B cell (primary cell): ENCODE measurements around the gene FGF16. TPM values are rescaled to one million over a fixed set of nuclear protein-coding genes. Genes with fewer than 3 reads are reported as not detected.

Experiments used
- ATAC-seq: fragments of 200-7000 bp; cut with Tn5 transposase; one replicate; pipeline ENCODE4 v1.10.0; 2021; ENCODE audit warnings: low read depth, mild to moderate bottlenecking, moderate number of reproducible peaks, moderate library complexity
- CTCF ChIA-PET: fragments of 350-600 bp; sonication (Branson Sonifier 250); formaldehyde crosslinking; loops from one replicate; lab custom pipeline; 2021; ENCODE audit warnings: antibody characterized with exemption, inconsistent platforms; lab: Charles Lee
- POLR2A ChIA-PET: fragments of 350-600 bp; sonication (Branson Sonifier 250); formaldehyde crosslinking; loops from one replicate; lab custom pipeline; 2021; ENCODE audit warnings: antibody characterized with exemption; lab: Charles Lee
- DNase-seq: peaks from one replicate; pipeline ENCODE4 v3.0.0; 2013
- H2AFZ ChIP-seq: 2 replicates; pipeline ENCODE4 v1.6.1; 2012; ENCODE audit warnings: mild to moderate bottlenecking, low read depth, low read length; ENCODE audit not compliant: insufficient read depth, poor library complexity, severe bottlenecking
- H3K27ac ChIP-seq, 2 donors: 1 replicate in 1 of 2; 2 replicates in 1 of 2; pipeline ENCODE4 v1.5.1; 2012 to 2013; ENCODE audit warnings: low read length in 2 of 2, mild to moderate bottlenecking in 2 of 2, moderate library complexity in 1 of 2
- H3K27me3 ChIP-seq, 4 experiments: fragments of 200-600 bp in 1 of 4; sonication (generic) in 1 of 4; replicated peaks in 1 of 4; 1 replicate in 2 of 4; 2 replicates in 2 of 4; pipeline versions ENCODE4 v1.6.1 to v1.7.0; 2013 to 2016; ENCODE audit warnings: low read length in 3 of 4, mild to moderate bottlenecking in 2 of 4, mixed read lengths in 1 of 4, moderate library complexity in 1 of 4; ENCODE audit not compliant: insufficient read depth in 4 of 4, control insufficient read depth in 3 of 4; ENCODE audit errors: control extremely low read depth in 1 of 4
- H3K36me3 ChIP-seq, 2 experiments: replicated peaks in 1 of 2; 1 replicate in 1 of 2; 2 replicates in 1 of 2; pipeline versions ENCODE4 v1.6.1 to v1.7.1; 2013; ENCODE audit warnings: low read length in 1 of 2; ENCODE audit not compliant: insufficient read depth in 2 of 2, control insufficient read depth in 1 of 2; ENCODE audit errors: control extremely low read depth in 1 of 2, extremely low read depth in 1 of 2
- H3K4me1 ChIP-seq, 2 donors: fragments of 200-600 bp in 1 of 2; sonication (generic) in 1 of 2; 1 replicate in 1 of 2; 2 replicates in 1 of 2; pipeline versions ENCODE4 v1.5.1 to v1.6.1; 2013 to 2017; ENCODE audit warnings: low read length in 2 of 2; ENCODE audit not compliant: control insufficient read depth in 2 of 2, insufficient read depth in 2 of 2
- H3K4me2 ChIP-seq: replicated peaks from 2 replicates; pipeline ENCODE3; 2012; ENCODE audit warnings: mild to moderate bottlenecking, low read depth, low read length; ENCODE audit not compliant: poor library complexity, severe bottlenecking
- H3K4me3 ChIP-seq, 5 experiments: fragments of 200-600 bp in 1 of 5; sonication (generic) in 1 of 5; 1 replicate in 3 of 5; 2 replicates in 2 of 5; pipeline versions ENCODE4 v1.5.1 to v1.7.0; 2011 to 2016; ENCODE audit warnings: low read length in 4 of 5, mild to moderate bottlenecking in 4 of 5, low read depth in 2 of 5, control low read depth in 1 of 5, moderate library complexity in 1 of 5; ENCODE audit not compliant: insufficient read depth in 1 of 5; ENCODE audit errors: control extremely low read depth in 1 of 5, extremely low read depth in 1 of 5
- H3K79me2 ChIP-seq: fragments of 200-600 bp; sonication (generic); one replicate; pipeline ENCODE4 v1.6.0; 2016; ENCODE audit warnings: low read length; ENCODE audit not compliant: control insufficient read depth, insufficient read depth
- H3K9ac ChIP-seq: fragments of 200-600 bp; sonication (generic); 2 replicates; pipeline ENCODE4 v1.6.1; 2017; ENCODE audit warnings: mild to moderate bottlenecking, low read length, moderate library complexity
- H3K9me3 ChIP-seq, 3 donors: one replicate each; pipeline versions ENCODE4 v1.6.1 to v1.7.1; 2013; ENCODE audit warnings: low read length in 2 of 3; ENCODE audit not compliant: control insufficient read depth in 2 of 3, insufficient read depth in 1 of 3; ENCODE audit errors: control extremely low read depth in 1 of 3
- H4K20me1 ChIP-seq: 2 replicates; pipeline ENCODE4 v1.6.0; 2012; ENCODE audit warnings: mild to moderate bottlenecking, low read length; ENCODE audit not compliant: insufficient read depth, control insufficient read depth, poor library complexity, severe bottlenecking
- H3K27ac Mint-ChIP-seq: one replicate; pipeline ENCODE4 v1.8.0; 2021; ENCODE audit warnings: mixed read lengths
- H3K27me3 Mint-ChIP-seq: one replicate; pipeline ENCODE4 v1.8.0; 2021; ENCODE audit warnings: mixed read lengths
- H3K4me1 Mint-ChIP-seq: one replicate; pipeline ENCODE4 v1.8.0; 2021; ENCODE audit warnings: mixed read lengths
- H3K4me3 Mint-ChIP-seq: one replicate; pipeline ENCODE4 v1.8.0; 2021; ENCODE audit warnings: mixed read lengths
- H3K9me3 Mint-ChIP-seq: one replicate; pipeline ENCODE4 v1.8.0; 2022; ENCODE audit warnings: mixed read lengths; ENCODE audit not compliant: insufficient read depth
- EZH2 ChIP-seq: IDR thresholded peaks from 2 replicates; pipeline ENCODE4 v1.6.1; 2012; ENCODE audit warnings: borderline replicate concordance, low read depth, mild to moderate bottlenecking, moderate library complexity, low read length; ENCODE audit not compliant: insufficient read depth, poor library complexity, severe bottlenecking
- WGBS: methylation state at CpG from one replicate; pipeline ENCODE4 v1.1.5; 2013; ENCODE audit warnings: missing lambda C conversion rate; ENCODE audit not compliant: insufficient coverage; 5-methylcytosine and 5-hydroxymethylcytosine counted together
- intact Hi-C: fragments of 100-400 bp; cut with micrococcal nuclease; formaldehyde crosslinking; loops from one replicate; pipeline ENCODE4 v1.10.0; 2022
- polyA plus RNA-seq: library from polyadenylated mRNA; depleted of rRNA; stranded (reverse); fragments of >200 nt; gene quantifications from 2 replicates; pipeline ENCODE4 v1.2.3, GENCODE V29; 2012
- total RNA-seq, 2 donors: library from RNA; stranded (reverse); fragments of 120-200 nt in 1 of 2; gene quantifications; 1 replicate in 1 of 2; 2 replicates in 1 of 2; pipeline versions ENCODE4 v1.2.3 to v1.2.4, GENCODE V29; 2013 to 2022
- TF ChIP-seq, protein P1 (sequence below): fragments of 200-600 bp; IDR thresholded peaks from one replicate; pipeline ENCODE4 v1.8.0; 2022; ENCODE audit warnings: antibody characterized with exemption, mild to moderate bottlenecking

The FGF16 gene
- total and polyA plus RNA-seq, 2 donors (not counting 1 experiment from before 2014, with no cell fraction given) = not detected

DNA sequence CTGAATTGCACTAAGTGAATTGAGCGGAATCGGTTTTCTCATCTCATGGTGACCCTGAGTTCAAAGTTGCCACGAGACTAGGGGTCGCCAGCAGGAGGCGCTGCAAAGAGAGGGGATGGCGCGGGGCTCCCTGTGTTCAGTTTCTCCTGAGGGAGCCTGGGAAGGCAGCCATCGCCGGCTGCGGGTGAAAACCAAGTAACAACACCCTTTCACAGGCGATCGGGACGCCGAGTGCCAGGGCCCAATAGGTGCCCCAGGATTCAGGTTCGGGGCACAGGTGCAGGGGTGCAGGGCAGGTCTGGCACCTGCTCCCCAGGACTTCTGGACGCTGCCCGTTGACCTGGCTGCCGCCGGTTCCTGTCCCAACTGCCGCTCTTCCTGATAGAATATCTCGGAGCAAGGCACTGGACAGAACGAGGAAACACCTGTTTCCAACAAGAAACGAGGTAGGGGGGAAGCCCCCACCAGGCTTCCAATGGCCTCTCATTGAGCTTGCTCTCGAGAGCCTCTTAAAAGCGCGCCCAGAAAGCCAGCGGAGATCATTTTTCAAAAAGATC lies 1.1 kb upstream of the FGF16 start:
- Mint-ChIP-seq H3K27me3 (peaks cover 28% of the 10 kb centered on the region), H3K9me3 (no peaks in the 10 kb centered on the region), H3K4me1 (peaks cover 19% of the 10 kb centered on the region), H3K27ac (no peak overlapping the region), H3K4me3 (peak overlapping the region; percentile 87)
- CTCF ChIA-PET = no interaction called here
- Histone ChIP-seq H4K20me1 (no peaks in the 10 kb centered on the region), H3K79me2 (no peaks in the 10 kb centered on the region), H3K4me1 (peaks cover 21 to 22% of the 10 kb centered on the region in 2 donors), H3K4me2 (peak overlapping the region; percentile 64), H3K9ac (no peak overlapping the region), H3K27me3 (peaks cover 0 to 27% (median 3%) of the 10 kb centered on the region in 4 experiments), H3K4me3 (peak overlapping the region in 1 of 5 experiments; percentile 20), H3K9me3 (no peaks in the 10 kb centered on the region), H3K27ac (no peak overlapping the region), H2AFZ (peak overlapping the region; percentile 16), H3K36me3 (no peaks in the 10 kb centered on the region)
- DNase-seq (peak; percentile 5), ATAC-seq (no peak)
- WGBS = 5% methylated on average over 21 of the region's 27 CpGs
- TF ChIP-seq EZH2 = no peak
- TF ChIP-seq, protein P1, sequence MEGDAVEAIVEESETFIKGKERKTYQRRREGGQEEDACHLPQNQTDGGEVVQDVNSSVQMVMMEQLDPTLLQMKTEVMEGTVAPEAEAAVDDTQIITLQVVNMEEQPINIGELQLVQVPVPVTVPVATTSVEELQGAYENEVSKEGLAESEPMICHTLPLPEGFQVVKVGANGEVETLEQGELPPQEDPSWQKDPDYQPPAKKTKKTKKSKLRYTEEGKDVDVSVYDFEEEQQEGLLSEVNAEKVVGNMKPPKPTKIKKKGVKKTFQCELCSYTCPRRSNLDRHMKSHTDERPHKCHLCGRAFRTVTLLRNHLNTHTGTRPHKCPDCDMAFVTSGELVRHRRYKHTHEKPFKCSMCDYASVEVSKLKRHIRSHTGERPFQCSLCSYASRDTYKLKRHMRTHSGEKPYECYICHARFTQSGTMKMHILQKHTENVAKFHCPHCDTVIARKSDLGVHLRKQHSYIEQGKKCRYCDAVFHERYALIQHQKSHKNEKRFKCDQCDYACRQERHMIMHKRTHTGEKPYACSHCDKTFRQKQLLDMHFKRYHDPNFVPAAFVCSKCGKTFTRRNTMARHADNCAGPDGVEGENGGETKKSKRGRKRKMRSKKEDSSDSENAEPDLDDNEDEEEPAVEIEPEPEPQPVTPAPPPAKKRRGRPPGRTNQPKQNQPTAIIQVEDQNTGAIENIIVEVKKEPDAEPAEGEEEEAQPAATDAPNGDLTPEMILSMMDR = no peak
- intact Hi-C loops = no loop called here
- POLR2A ChIA-PET = no interaction called here
